ENCODE results near the gene HSPA13. TPM values are rescaled to one million over a fixed set of nuclear protein-coding genes. Genes with fewer than 3 reads are reported as not detected.

The HSPA13 gene
- total and polyA plus RNA-seq, 2 donors (not counting 3 experiments of a cell fraction or from before 2014, with no cell fraction given): 11.5 to 40.4 TPM

DNA sequence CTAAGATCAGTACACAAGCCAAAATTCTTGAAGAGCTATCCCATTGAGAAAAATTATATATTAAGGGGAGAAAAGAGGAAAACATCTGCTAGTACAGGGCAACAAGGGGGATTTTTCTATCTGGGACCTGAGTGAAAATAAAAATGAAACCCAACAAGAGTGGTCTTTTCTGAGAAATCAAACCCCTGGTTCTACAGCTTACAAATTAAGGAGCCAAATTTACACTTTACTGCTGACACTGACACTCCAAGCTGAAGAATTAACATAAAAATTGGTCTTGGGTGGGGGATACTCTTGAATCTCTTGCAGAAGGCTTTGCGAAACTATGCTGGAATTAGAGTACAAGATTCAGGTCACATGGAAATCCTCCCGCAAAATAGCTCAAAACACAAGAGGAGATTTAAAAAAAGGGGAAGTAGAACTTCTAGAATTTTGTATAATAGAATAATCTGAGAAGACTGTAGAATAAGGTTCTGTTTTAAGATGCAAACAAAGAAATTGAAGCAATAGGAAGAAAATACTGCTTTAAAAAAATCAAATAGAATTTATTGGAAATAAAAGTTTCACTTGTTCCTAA, 32.1 kb upstream of the HSPA13 start:
- POLR2A ChIA-PET: no interaction called here
- Histone ChIP-seq H2AFZ (ENCODE audit: low read depth, low read length) (no peak overlapping the region), H3K9me3 (replicated peaks; ENCODE audit: control insufficient read depth, insufficient read depth, low read length) (no peaks in the 10 kb centered on the region), H3K9ac (replicated peaks; ENCODE audit: extremely low read depth, insufficient read depth, low read length) (no peak overlapping the region), H3K4me3 (replicated peaks in 1 of 3; ENCODE audit: insufficient read depth in 1 of 3, low read depth in 1 of 3, low read length in 3 of 3) (no peak overlapping the region), H3K27me3 (ENCODE audit: control insufficient read depth in 2 of 2, insufficient read depth in 2 of 2, low read length in 2 of 2) (peaks cover 0 to 2% of the 10 kb centered on the region in 2 experiments), H3K79me2 (ENCODE audit: control insufficient read depth, insufficient read depth, low read length) (no peaks in the 10 kb centered on the region), H3K27ac (ENCODE audit: insufficient read depth, low read depth, low read length) (no peak overlapping the region), H3K4me1 (ENCODE audit: control insufficient read depth, extremely low read depth, insufficient read depth, low read length) (no peaks in the 10 kb centered on the region), H3K4me2 (ENCODE audit: insufficient read depth, low read length) (no peak overlapping the region), H4K20me1 (replicated peaks; ENCODE audit: control insufficient read depth, extremely low read depth, insufficient read depth, low read length) (no peaks in the 10 kb centered on the region), H3K9me1 (replicated peaks; ENCODE audit: control insufficient read depth, extremely low read depth, insufficient read depth, low read length) (no peaks in the 10 kb centered on the region), H3K36me3 (ENCODE audit: control insufficient read depth in 2 of 2, extremely low read depth in 1 of 2, insufficient read depth in 2 of 2, low read length in 2 of 2) (no peaks in the 10 kb centered on the region)
- FAIRE-seq (no peak), DNase-seq (ENCODE audit: low read depth, low spot score) (no peak)
- no TSS peak for BruUV-seq (replicated peaks)
- TF ChIP-seq MYC (IDR thresholded peaks at IDR 0.05; ENCODE audit: low read depth, low read length) (no peak), POLR2AphosphoS5 (IDR thresholded peaks at IDR 0.05; ENCODE audit: insufficient read depth, low read depth, low read length) (no peak), EZH2 (IDR thresholded peaks at IDR 0.05; ENCODE audit: borderline replicate concordance, low read depth, low read length, severe bottlenecking) (no peak), JUN (IDR thresholded peaks at IDR 0.05; ENCODE audit: borderline replicate concordance, insufficient read depth, insufficient read length, low read depth) (no peak), FOS (IDR thresholded peaks at IDR 0.05; ENCODE audit: borderline replicate concordance, insufficient read depth, low read length) (no peak), POLR2A (IDR thresholded peaks at IDR 0.05; ENCODE audit: low read depth, low read length) (no peak), GATA2 (IDR thresholded peaks at IDR 0.05; ENCODE audit: insufficient read depth, insufficient read length, low read depth, low read length) (no peak)
- TF ChIP-seq, protein P1, sequence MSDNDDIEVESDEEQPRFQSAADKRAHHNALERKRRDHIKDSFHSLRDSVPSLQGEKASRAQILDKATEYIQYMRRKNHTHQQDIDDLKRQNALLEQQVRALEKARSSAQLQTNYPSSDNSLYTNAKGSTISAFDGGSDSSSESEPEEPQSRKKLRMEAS (IDR thresholded peaks at IDR 0.05; ENCODE audit: insufficient read depth, insufficient read length): no peak
- TF ChIP-seq, protein P2, sequence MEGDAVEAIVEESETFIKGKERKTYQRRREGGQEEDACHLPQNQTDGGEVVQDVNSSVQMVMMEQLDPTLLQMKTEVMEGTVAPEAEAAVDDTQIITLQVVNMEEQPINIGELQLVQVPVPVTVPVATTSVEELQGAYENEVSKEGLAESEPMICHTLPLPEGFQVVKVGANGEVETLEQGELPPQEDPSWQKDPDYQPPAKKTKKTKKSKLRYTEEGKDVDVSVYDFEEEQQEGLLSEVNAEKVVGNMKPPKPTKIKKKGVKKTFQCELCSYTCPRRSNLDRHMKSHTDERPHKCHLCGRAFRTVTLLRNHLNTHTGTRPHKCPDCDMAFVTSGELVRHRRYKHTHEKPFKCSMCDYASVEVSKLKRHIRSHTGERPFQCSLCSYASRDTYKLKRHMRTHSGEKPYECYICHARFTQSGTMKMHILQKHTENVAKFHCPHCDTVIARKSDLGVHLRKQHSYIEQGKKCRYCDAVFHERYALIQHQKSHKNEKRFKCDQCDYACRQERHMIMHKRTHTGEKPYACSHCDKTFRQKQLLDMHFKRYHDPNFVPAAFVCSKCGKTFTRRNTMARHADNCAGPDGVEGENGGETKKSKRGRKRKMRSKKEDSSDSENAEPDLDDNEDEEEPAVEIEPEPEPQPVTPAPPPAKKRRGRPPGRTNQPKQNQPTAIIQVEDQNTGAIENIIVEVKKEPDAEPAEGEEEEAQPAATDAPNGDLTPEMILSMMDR (IDR thresholded peaks at IDR 0.05; ENCODE audit: extremely low read depth in 1 of 2, insufficient read depth in 1 of 2, low read depth in 1 of 2, low read length in 2 of 2): no peak
- intact Hi-C loops (cut with micrococcal nuclease): no loop called here
- CTCF ChIA-PET: no interaction called here
- dilution Hi-C loops (cut with MboI; ENCODE audit: extremely low pct_ligation_motif_present, low sequenced_read_pairs): no loop called here
